HepG2 (cell line): ENCODE results near the gene ME3. TPM values are rescaled to one million over a fixed set of nuclear protein-coding genes. Genes with fewer than 3 reads are reported as not detected.

Experiments
- ATAC-seq: fragments of 200-7000 bp; cut with Tn5 transposase; 3 replicates; pipeline ENCODE4 v1.9.1; 2020; ENCODE audit warnings: mild to moderate bottlenecking, moderate library complexity
- BruUV-seq: library from RNA; stranded (reverse); fragments of 400-500 nt; replicated peaks from 2 replicates; lab custom pipeline; 2021; lab: Mats Ljungman, UMichigan
- CTCF ChIA-PET: fragments of 300-600 bp; formaldehyde crosslinking; extraction: SDS; loops from one replicate; lab custom pipeline; 2021; ENCODE audit warnings: low total read pairs, inconsistent platforms, low intra/inter-chr PET ratio; lab: Yijun Ruan, JAX
- POLR2A ChIA-PET: fragments of 350-600 bp; sonication (Branson Sonifier 250); formaldehyde crosslinking; loops from one replicate; lab custom pipeline; 2020; ENCODE audit warnings: antibody characterized with exemption, inconsistent platforms; lab: Yijun Ruan, JAX
- DNase-seq: peaks from one replicate; pipeline ENCODE4 v3.0.0-alpha.2; 2015; ENCODE audit warnings: low spot score
- FAIRE-seq: peaks from 3 replicates; lab custom pipeline; 2011; peaks lifted over from hg19 to GRCh38; lab: Jason Lieb, UNC
- H2AFZ ChIP-seq: one replicate; pipeline ENCODE4 v1.6.1; 2011; ENCODE audit warnings: low read length, inconsistent platforms
- H3K27ac ChIP-seq: fragments of 300-600 bp; 3 replicates; pipeline ENCODE4 v1.8.0; 2011; ENCODE audit warnings: mixed run types, mild to moderate bottlenecking, mixed read lengths, low read length, inconsistent platforms; ENCODE audit not compliant: insufficient read depth; ENCODE audit errors: extremely low read length
- H3K27me3 ChIP-seq, 2 experiments: fragments of 200-600 bp in 1 of 2; 2 replicates in 1 of 2; 3 replicates in 1 of 2; pipeline versions ENCODE4 v1.6.0 to v1.8.0; 2011; ENCODE audit warnings: low read length in 2 of 2, mild to moderate bottlenecking in 2 of 2, moderate library complexity in 2 of 2, inconsistent platforms in 1 of 2; ENCODE audit not compliant: insufficient read depth in 2 of 2, control insufficient read depth in 1 of 2
- H3K36me3 ChIP-seq, 2 experiments: fragments of 200-600 bp in 1 of 2; replicated peaks in 1 of 2; 2 replicates in 1 of 2; 3 replicates in 1 of 2; pipeline versions ENCODE4 v1.5.1 to v1.8.0; 2011; ENCODE audit warnings: low read length in 2 of 2, inconsistent platforms in 1 of 2; ENCODE audit not compliant: insufficient read depth in 2 of 2, control insufficient read depth in 1 of 2
- H3K4me1 ChIP-seq: 2 replicates; pipeline ENCODE4 v1.5.1; 2012; ENCODE audit warnings: low read length, inconsistent platforms; ENCODE audit not compliant: insufficient read depth
- H3K4me2 ChIP-seq: 2 replicates; pipeline ENCODE4 v1.6.0; 2011; ENCODE audit warnings: low read depth, low read length, inconsistent platforms
- H3K4me3 ChIP-seq, 3 experiments: fragments of 200-600 bp in 1 of 3; sonication (generic), shearing (Covaris generic) in 1 of 3; replicated peaks in 1 of 3; 2 replicates each; pipeline ENCODE4 v1.5.1; 2011 to 2016; ENCODE audit warnings: low read length in 3 of 3, inconsistent platforms in 2 of 3, low read depth in 2 of 3, mild to moderate bottlenecking in 2 of 3, control low read depth in 1 of 3, mixed read lengths in 1 of 3; ENCODE audit not compliant: insufficient read depth in 1 of 3
- H3K79me2 ChIP-seq: one replicate; pipeline ENCODE4 v1.6.1; 2011; ENCODE audit warnings: low read length, inconsistent platforms; ENCODE audit not compliant: insufficient read depth
- H3K9ac ChIP-seq: 2 replicates; pipeline ENCODE4 v1.6.0; 2011; ENCODE audit warnings: mild to moderate bottlenecking, low read depth, low read length, inconsistent platforms; ENCODE audit not compliant: insufficient read depth
- H3K9me3 ChIP-seq: 2 replicates; pipeline ENCODE4 v1.5.1; 2012; ENCODE audit warnings: mild to moderate bottlenecking, low read length
- H4K20me1 ChIP-seq: 2 replicates; pipeline ENCODE4 v1.6.0; 2011; ENCODE audit warnings: inconsistent platforms, mild to moderate bottlenecking, low read length, moderate library complexity; ENCODE audit not compliant: insufficient read depth
- WGBS: methylation state at CpG from one replicate; pipeline ENCODE4 v1.1.6; 2017; ENCODE audit warnings: low lambda C conversion rate; 5-methylcytosine and 5-hydroxymethylcytosine counted together
- in situ Hi-C: cut with HindIII; loops from 2 replicates; pipeline ENCODE4 v1.10.0; 2017; ENCODE audit warnings: low pct_unique_long_range_greater_than_20kb; ENCODE audit not compliant: extremely low pct_ligation_motif_present
- intact Hi-C: fragments of 100-400 bp; cut with micrococcal nuclease; formaldehyde crosslinking; loops from one replicate; pipeline ENCODE4 v1.10.0; 2022; ENCODE audit not compliant: unreplicated experiment
- polyA plus RNA-seq, 8 experiments: library from polyadenylated mRNA; depleted of rRNA in 3 of 8; stranded (reverse) in 7 of 8; unstranded in 1 of 8; fragments of >200 nt; fragmentation: Illumina TruSeq in 4 of 8; extraction: Trizol in 4 of 8; gene quantifications; 2 replicates each; pipeline versions ENCODE4 v1.2.1 to v1.2.3, GENCODE V29; 2011 to 2016; ENCODE audit warnings: low read depth in 4 of 8, missing spikeins in 1 of 8, mixed read lengths in 1 of 8; ENCODE audit not compliant: insufficient read depth in 1 of 8
- total RNA-seq, 5 experiments: library from RNA; depleted of rRNA; stranded (reverse); fragments of >200 nt; fragmentation: Illumina TruSeq; extraction: Trizol; gene quantifications; 2 replicates each; pipeline ENCODE4 v1.2.3, GENCODE V29; 2016; ENCODE audit warnings: low read depth in 1 of 5
- TF ChIP-seq, protein P1 (sequence below): fragments of 450-650 bp; IDR thresholded peaks from 2 replicates; pipeline ENCODE4 v1.6.1; 2016
- TF ChIP-seq, protein P2 (sequence below): sonication (generic); formaldehyde crosslinking; IDR thresholded peaks from 2 replicates; pipeline ENCODE4 v1.4.0; 2020; ENCODE audit warnings: missing genetic modification reagents

The ME3 gene
- total and polyA plus RNA-seq, 2 of the 13 experiments (the other 11 are each of a cell fraction or from before 2014, with no cell fraction given), result not detected

DNA sequence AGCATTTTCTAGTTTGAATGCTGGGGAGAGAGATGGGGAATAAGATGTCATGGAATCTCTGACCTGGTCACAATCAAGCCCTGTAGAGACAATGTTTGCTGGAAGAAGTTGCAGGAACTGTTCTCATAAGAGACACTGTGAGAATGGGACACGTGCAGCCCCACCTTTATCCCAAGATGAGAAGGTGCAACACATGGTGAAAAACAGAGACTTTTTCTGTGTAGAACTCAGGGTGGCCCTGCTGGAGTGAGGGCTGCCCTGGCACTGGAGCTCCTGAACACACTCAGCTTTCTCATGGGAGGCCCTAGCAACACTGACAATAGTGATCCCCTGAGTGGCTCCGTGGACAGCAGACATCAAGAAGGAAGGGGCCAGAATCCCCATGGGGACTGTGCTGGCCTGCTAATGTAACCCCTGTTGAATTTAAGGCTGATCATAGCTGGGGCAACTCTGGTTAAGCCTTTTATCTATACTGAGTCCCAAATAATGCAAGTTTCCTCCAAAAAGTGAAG, 106.6 kb downstream of the ME3 start:
- Histone ChIP-seq H3K4me2 (no peak overlapping the region), H3K79me2 (no peaks in the 10 kb centered on the region), H4K20me1 (no peaks in the 10 kb centered on the region), H3K27me3 (0 out of 5 replicates have a peak, but pooled peaks cover 0 to 8% of the 10 kb centered on the region in 2 experiments), H3K36me3 (no peaks in the 10 kb centered on the region)
- in situ Hi-C loops, result no loop called here
- intact Hi-C loops, result no loop called here
- TF ChIP-seq, protein P1, sequence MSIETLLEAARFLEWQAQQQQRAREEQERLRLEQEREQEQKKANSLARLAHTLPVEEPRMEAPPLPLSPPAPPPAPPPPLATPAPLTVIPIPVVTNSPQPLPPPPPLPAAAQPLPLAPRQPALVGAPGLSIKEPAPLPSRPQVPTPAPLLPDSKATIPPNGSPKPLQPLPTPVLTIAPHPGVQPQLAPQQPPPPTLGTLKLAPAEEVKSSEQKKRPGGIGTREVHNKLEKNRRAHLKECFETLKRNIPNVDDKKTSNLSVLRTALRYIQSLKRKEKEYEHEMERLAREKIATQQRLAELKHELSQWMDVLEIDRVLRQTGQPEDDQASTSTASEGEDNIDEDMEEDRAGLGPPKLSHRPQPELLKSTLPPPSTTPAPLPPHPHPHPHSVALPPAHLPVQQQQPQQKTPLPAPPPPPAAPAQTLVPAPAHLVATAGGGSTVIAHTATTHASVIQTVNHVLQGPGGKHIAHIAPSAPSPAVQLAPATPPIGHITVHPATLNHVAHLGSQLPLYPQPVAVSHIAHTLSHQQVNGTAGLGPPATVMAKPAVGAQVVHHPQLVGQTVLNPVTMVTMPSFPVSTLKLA, result peak; percentile 78
- TF ChIP-seq, protein P2, sequence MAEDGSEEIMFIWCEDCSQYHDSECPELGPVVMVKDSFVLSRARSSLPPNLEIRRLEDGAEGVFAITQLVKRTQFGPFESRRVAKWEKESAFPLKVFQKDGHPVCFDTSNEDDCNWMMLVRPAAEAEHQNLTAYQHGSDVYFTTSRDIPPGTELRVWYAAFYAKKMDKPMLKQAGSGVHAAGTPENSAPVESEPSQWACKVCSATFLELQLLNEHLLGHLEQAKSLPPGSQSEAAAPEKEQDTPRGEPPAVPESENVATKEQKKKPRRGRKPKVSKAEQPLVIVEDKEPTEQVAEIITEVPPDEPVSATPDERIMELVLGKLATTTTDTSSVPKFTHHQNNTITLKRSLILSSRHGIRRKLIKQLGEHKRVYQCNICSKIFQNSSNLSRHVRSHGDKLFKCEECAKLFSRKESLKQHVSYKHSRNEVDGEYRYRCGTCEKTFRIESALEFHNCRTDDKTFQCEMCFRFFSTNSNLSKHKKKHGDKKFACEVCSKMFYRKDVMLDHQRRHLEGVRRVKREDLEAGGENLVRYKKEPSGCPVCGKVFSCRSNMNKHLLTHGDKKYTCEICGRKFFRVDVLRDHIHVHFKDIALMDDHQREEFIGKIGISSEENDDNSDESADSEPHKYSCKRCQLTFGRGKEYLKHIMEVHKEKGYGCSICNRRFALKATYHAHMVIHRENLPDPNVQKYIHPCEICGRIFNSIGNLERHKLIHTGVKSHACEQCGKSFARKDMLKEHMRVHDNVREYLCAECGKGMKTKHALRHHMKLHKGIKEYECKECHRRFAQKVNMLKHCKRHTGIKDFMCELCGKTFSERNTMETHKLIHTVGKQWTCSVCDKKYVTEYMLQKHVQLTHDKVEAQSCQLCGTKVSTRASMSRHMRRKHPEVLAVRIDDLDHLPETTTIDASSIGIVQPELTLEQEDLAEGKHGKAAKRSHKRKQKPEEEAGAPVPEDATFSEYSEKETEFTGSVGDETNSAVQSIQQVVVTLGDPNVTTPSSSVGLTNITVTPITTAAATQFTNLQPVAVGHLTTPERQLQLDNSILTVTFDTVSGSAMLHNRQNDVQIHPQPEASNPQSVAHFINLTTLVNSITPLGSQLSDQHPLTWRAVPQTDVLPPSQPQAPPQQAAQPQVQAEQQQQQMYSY (CRISPR knock-in tag), result no peak
- TF ChIP-seq, all 625 proteins: peak for 1
- FAIRE-seq (no peak), DNase-seq (no peak), ATAC-seq (no peak)
- BruUV-seq, result no TSS peak
- Histone ChIP-seq H2AFZ (no peak overlapping the region), H3K4me1 (no peaks in the 10 kb centered on the region), H3K9ac (no peak overlapping the region), H3K27ac (no peak overlapping the region), H3K9me3 (no peaks in the 10 kb centered on the region), H3K4me3 (no peak overlapping the region)
- ChIA-PET POLR2A (no interaction called here), CTCF (no interaction called here)
- WGBS, result 0% methylated on average over 2 of the region's 2 CpGs
